Fibroblast of skin of left biceps (primary cell): ENCODE measurements around the gene DHDH.

Source experiments
- DNase-seq, 2 experiments: peaks; one replicate each; pipeline ENCODE4 v3.0.0-alpha.2; 2013; ENCODE audit warnings: low read depth in 2 of 2

DHDH gene

GRCh38 chr19:48966541-48967345, 33.2 kb downstream of the DHDH start:
- DNase-seq = no peak

GRCh38 chr19:48967346-48968178, 34.1 kb downstream of the DHDH start:
- DNase-seq = no peak

- no peak for DNase-seq
Measured at GRCh38 chr19:48968179-48968661, 34.7 kb downstream of the DHDH start.

GRCh38 chr19:48968813-48969218, 35.3 kb downstream of the DHDH start:
- DNase-seq = no peak

GRCh38 chr19:48969276-48970138, 36.0 kb downstream of the DHDH start:
- no peak for DNase-seq

- DNase-seq = no peak
Measured at GRCh38 chr19:48970139-48970766, 36.8 kb downstream of the DHDH start.

GRCh38 chr19:48970923-48971395, 37.5 kb downstream of the DHDH start:
- no peak for DNase-seq

- no peak for DNase-seq
Measured at GRCh38 chr19:48975947-48976847, 42.7 kb downstream of the DHDH start.

GRCh38 chr19:48977061-48977460, 43.6 kb downstream of the DHDH start:
- no peak for DNase-seq

GRCh38 chr19:48982280-48982679, 48.8 kb downstream of the DHDH start:
- no peak for DNase-seq

- no peak for DNase-seq
Measured at GRCh38 chr19:48985711-48986110, 52.2 kb downstream of the DHDH start.

- DNase-seq = no peak
Measured at GRCh38 chr19:48986211-48986610, 52.7 kb downstream of the DHDH start.

- no peak for DNase-seq
Measured at GRCh38 chr19:48987323-48987722, 53.8 kb downstream of the DHDH start.

- DNase-seq = no peak
Measured at GRCh38 chr19:48988286-48988685, 54.8 kb downstream of the DHDH start.

GRCh38 chr19:48988860-48989259, 55.4 kb downstream of the DHDH start:
- DNase-seq = no peak

GRCh38 chr19:48989701-48990291, 56.3 kb downstream of the DHDH start:
- no peak for DNase-seq

GRCh38 chr19:48990400-48990799, 56.9 kb downstream of the DHDH start:
- DNase-seq = no peak

GRCh38 chr19:48991011-48991609, 57.6 kb downstream of the DHDH start:
- DNase-seq = no peak

- DNase-seq = no peak
Measured at GRCh38 chr19:48991873-48992580, 58.5 kb downstream of the DHDH start.
